Measurements from ENCODE around the gene MRGPRG. TPM values are rescaled to one million over a fixed set of nuclear protein-coding genes. Genes with fewer than 3 reads are reported as not detected.

Gene MRGPRG
- total and polyA plus RNA-seq, 9 of the 15 experiments (the other 6 are each of a cell fraction or from before 2014, with no cell fraction given), result not detected

DNA sequence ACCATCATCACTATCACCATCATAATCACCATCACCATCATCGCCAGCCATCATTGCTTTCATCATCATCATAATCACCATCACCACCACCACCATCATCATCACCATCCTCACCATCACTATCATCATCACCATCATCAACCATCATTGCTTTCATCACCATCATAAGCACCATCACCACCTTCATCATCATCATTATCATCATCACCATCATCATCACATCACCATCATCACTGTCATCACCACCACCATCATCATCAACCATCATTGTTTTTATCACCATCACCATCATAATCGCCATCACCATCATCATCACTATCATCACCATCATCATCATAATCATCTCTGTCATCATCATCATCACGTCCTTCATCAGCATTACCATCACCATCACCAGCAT, 44.2 kb downstream of the MRGPRG start:
- no TSS peak for BruUV-seq (replicated peaks)
- intact Hi-C loops (cut with micrococcal nuclease) (no loop called here), in situ Hi-C loops (cut with MboI) (no loop called here)
- peak; percentile 63 for FAIRE-seq
- Histone ChIP-seq H3K27ac (ENCODE audit: extremely low read depth, low read depth, low read length) (no peak overlapping the region), H3K27me3 (ENCODE audit: control insufficient read depth in 2 of 2, insufficient read depth in 2 of 2, low read length in 2 of 2) (no peaks in the 10 kb centered on the region; a peak in 1 of 5 replicates), H2AFZ (ENCODE audit: low read depth, low read length) (no peak overlapping the region), H4K20me1 (replicated peaks; ENCODE audit: control insufficient read depth, insufficient read depth, low read length) (no peaks in the 10 kb centered on the region; the same call in 1 of the 2 replicates), H3K4me3 (no peak overlapping the region), H3K9ac (ENCODE audit: insufficient read depth in 1 of 2, low read depth in 2 of 2, low read length in 2 of 2) (no peak overlapping the region), H3K9me1 (ENCODE audit: control insufficient read depth, insufficient read depth, low read length) (no peaks in the 10 kb centered on the region), H3K9me3 (replicated peaks; ENCODE audit: control insufficient read depth, insufficient read depth, low read depth, low read length) (peaks cover 15% of the 10 kb centered on the region), H3K79me2 (ENCODE audit: control insufficient read depth, insufficient read depth, low read length) (no peaks in the 10 kb centered on the region), H3K4me1 (replicated peaks in 1 of 2; ENCODE audit: control insufficient read depth in 2 of 2, insufficient read depth in 2 of 2, low read length in 2 of 2) (peaks cover 9 to 17% of the 10 kb centered on the region in 2 experiments), H3K4me2 (ENCODE audit: insufficient read depth, low read length) (no peak overlapping the region), H3K36me3 (ENCODE audit: control insufficient read depth, insufficient read depth, low read length) (no peaks in the 10 kb centered on the region)
- ChIA-PET CTCF (ENCODE audit: low intra/inter-chr PET ratio) (no interaction called here), POLR2A (no interaction called here)
- TF ChIP-seq NCOR1 (IDR thresholded peaks at IDR 0.05) (peak; percentile 9; the same call in 1 of the 2 replicates), ATF1 (CRISPR knock-in tag; IDR thresholded peaks at IDR 0.05) (no peak), ATF1 (tag; IDR thresholded peaks at IDR 0.05) (peak; percentile 44; the same call in 1 of the 2 replicates), DNMT1 (IDR thresholded peaks at IDR 0.05) (no peak), POLR2AphosphoS2 (IDR thresholded peaks at IDR 0.05; ENCODE audit: low read length) (no peak), CREB1 (IDR thresholded peaks at IDR 0.05) (no peak), CREB1 (CRISPR knock-in tag; IDR thresholded peaks at IDR 0.05) (0 out of 2 replicates have a peak, but pooled peaks have one; percentile 22), WHSC1 (IDR thresholded peaks at IDR 0.05; ENCODE audit: low read length) (no peak), NFIC (IDR thresholded peaks at IDR 0.05) (0 out of 2 replicates have a peak, but pooled peaks have one; percentile 5), HDAC1 (IDR thresholded peaks at IDR 0.05) (peak in 1 of 2 experiments; percentile 60; a peak in 2 of 4 replicates)
- TF ChIP-seq, protein P1, sequence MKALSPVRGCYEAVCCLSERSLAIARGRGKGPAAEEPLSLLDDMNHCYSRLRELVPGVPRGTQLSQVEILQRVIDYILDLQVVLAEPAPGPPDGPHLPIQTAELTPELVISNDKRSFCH (CRISPR knock-in tag; IDR thresholded peaks at IDR 0.05), result no peak
- TF ChIP-seq, protein P1 (tag; IDR thresholded peaks at IDR 0.05), result no peak
- DNase-seq (ENCODE audit: extremely low read depth in 1 of 4, low spot score in 3 of 4), result no peak
- 8% methylated on average over 3 of the region's 3 CpGs for WGBS (ENCODE audit: insufficient coverage, low coverage, missing lambda C conversion rate)
- ATAC-seq, result no peak

Measured in K562 (cell line).